Measurements from ENCODE around the gene GPR153.
"Not testable (repeated sequence)": the region's sequence is repeated elsewhere in the genome, so short reads cannot be mapped to it uniquely, and the experiment has no call there.

The GPR153 gene

GRCh38 chr1:6260961-6261614 is at the start of gene GPR153:
GPR153 (minus strand) TSS chr1:6261098; CDS start chr1:6254905, 6,193 bp downstream.
- no peak for TF ChIP-seq JUND (IDR thresholded peaks at IDR 0.05; ENCODE audit: low read depth)
- DNase-seq (ENCODE audit: low read depth in 1 of 2, low spot score in 1 of 2) = peak; percentile 34 to 39
- in situ Hi-C loops (cut with HindIII; ENCODE audit: low pct_unique_long_range_greater_than_20kb, low sequenced_read_pairs) = no loop called here

DNA sequence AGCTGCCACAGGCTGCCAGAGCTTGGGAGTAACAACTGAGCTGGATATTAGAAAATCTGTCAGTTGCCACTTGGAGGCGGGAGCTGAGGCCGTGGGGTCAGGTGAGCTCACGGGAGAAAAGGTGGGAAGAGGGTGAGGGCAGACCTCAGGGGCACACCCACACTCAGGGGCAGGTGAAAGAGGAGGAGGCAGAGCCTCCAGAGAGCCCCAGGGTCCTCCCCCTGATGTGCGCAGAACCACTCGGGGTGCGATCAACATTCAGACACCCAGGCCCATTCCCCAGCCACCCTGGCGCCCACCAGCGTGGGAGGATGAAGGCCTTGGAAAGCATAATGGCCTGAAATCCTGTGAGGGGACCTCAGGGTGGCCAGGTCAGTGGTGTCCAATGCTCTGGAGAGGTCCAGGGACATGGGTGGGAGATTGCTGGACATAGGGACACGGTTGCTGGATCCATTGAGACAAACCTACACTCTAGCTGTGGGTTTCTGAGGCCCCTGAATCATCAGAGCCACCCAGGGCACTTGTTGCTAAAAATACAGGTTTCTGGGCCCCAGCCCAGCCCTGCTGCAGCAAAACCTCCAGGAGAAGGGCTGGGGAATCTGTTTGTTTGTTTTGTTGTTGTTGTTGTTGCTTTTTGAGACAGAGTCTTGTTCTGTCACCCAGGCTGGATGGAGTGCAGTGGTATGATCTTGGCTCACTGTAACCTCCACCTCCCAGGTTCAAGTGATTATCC is 49.4 kb upstream of the GPR153 start:
- no peak for DNase-seq (ENCODE audit: low read depth in 1 of 2, low spot score in 1 of 2)
- no peak for TF ChIP-seq JUND (IDR thresholded peaks at IDR 0.05; ENCODE audit: low read depth)
- in situ Hi-C loops (cut with HindIII; ENCODE audit: low pct_unique_long_range_greater_than_20kb, low sequenced_read_pairs) = no loop called here

DNA sequence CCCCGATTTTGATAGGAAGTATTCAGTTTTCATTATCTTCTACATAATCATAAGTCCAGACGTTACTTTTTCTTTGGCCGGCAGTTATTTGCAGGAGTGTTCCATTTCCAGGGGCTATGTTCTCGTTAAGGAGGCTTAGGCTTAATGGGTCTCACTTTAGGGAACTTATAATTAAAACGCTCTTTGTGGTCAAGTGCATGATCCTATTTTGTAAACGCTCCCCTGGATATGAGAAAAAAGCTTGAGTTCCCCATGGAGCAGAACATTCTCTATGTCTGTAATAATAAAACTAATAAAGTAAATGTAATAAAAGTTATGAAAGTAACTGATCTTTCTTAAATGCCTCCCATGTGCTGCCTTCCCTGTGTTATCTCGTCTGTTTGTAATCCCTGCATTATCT is 48.7 kb upstream of the GPR153 start:
- in situ Hi-C loops (cut with HindIII; ENCODE audit: low pct_unique_long_range_greater_than_20kb, low sequenced_read_pairs) = no loop called here
- DNase-seq (ENCODE audit: low read depth in 1 of 2, low spot score in 1 of 2) = no peak
- TF ChIP-seq JUND (IDR thresholded peaks at IDR 0.05; ENCODE audit: low read depth) = no peak

DNA sequence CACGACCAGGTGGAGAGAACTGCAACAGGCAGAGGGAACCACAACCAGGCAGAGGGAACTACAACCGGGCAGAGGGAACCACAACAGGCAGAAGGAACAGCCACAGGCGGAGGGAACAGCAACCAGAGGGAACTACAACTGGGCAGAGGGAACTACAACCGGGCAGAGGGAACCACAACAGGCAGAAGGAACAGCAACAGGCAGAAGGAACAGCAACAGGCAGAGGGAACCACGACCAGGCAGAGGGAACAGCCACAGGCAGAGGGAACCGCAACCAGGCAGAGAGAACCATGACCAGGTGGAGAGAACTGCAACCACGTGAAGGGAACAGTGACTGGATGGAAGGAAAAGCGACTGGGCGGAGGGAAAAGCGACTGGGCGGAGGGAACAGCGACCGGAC is 47.6 kb upstream of the GPR153 start:
- no peak for DNase-seq (ENCODE audit: low read depth in 1 of 2, low spot score in 1 of 2)
- in situ Hi-C loops (cut with HindIII; ENCODE audit: low pct_unique_long_range_greater_than_20kb, low sequenced_read_pairs) = no loop called here
- no peak for TF ChIP-seq JUND (IDR thresholded peaks at IDR 0.05; ENCODE audit: low read depth)

GRCh38 chr1:6307682-6308081 is 46.8 kb upstream of the GPR153 start:
- in situ Hi-C loops (cut with HindIII; ENCODE audit: low pct_unique_long_range_greater_than_20kb, low sequenced_read_pairs) = not testable (repeated sequence)

DNA sequence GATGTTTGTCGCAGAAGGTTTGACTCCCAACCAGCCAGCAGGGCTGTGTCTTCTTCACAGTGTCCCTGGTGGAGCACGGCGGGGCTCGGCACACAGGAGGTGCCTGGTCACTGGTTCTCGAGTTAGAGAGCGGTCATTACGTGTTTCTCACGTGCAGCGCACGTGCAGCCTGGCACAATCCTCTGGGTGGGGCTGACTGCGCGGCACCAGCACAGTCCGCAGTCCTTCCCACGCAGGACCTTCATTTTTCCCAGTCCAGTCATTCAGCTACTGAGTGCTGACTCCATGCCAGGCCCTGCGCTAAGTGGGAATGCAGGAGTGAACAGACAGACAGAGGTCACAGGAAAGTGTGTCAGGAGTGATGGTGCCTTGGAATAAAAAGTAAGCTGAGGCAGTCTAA is 46.2 kb upstream of the GPR153 start:
- no peak for TF ChIP-seq JUND (IDR thresholded peaks at IDR 0.05; ENCODE audit: low read depth)
- DNase-seq (ENCODE audit: low read depth in 1 of 2, low spot score in 1 of 2) = no peak
- in situ Hi-C loops (cut with HindIII; ENCODE audit: low pct_unique_long_range_greater_than_20kb, low sequenced_read_pairs) = no loop called here

More at GRCh38 chr1:6307682-6308081, 46.8 kb upstream of the GPR153 start:
- DNase-seq (ENCODE audit: low read depth in 1 of 2, low spot score in 1 of 2) = not testable (repeated sequence)

- DNase-seq (ENCODE audit: low read depth in 1 of 2, low spot score in 1 of 2) = no peak
- no peak for TF ChIP-seq JUND (IDR thresholded peaks at IDR 0.05; ENCODE audit: low read depth)
- in situ Hi-C loops (cut with HindIII; ENCODE audit: low pct_unique_long_range_greater_than_20kb, low sequenced_read_pairs) = no loop called here
These were observed 42.6 kb upstream of the GPR153 start for GRCh38 chr1:6303397-6304012.

DNA sequence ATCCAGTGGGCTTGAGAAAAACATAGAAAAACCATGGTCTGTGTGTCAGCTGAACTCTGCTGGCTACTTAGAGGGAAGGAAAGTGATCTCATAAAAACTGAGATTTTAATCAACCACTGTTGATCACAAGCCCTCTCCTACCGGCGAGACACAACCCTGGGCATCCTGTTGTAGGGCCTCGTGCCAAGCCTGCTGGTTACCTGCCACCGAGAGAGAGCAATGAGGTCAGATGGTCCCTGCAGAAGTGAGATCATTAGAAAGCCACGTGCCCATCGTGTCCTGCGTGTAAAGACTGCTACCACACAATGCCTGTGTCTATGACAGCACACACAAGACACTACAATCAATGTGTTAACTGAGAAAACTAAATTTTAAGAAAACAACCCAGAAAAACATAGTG is 41.7 kb upstream of the GPR153 start:
- in situ Hi-C loops (cut with HindIII; ENCODE audit: low pct_unique_long_range_greater_than_20kb, low sequenced_read_pairs) = no loop called here
- TF ChIP-seq JUND (IDR thresholded peaks at IDR 0.05; ENCODE audit: low read depth) = no peak
- no peak for DNase-seq (ENCODE audit: low read depth in 1 of 2, low spot score in 1 of 2)

GRCh38 chr1:6301526-6301925 is 40.6 kb upstream of the GPR153 start:
- TF ChIP-seq JUND (IDR thresholded peaks at IDR 0.05; ENCODE audit: low read depth) = no peak
- DNase-seq (ENCODE audit: low read depth in 1 of 2, low spot score in 1 of 2) = no peak
- in situ Hi-C loops (cut with HindIII; ENCODE audit: low pct_unique_long_range_greater_than_20kb, low sequenced_read_pairs) = no loop called here

DNA sequence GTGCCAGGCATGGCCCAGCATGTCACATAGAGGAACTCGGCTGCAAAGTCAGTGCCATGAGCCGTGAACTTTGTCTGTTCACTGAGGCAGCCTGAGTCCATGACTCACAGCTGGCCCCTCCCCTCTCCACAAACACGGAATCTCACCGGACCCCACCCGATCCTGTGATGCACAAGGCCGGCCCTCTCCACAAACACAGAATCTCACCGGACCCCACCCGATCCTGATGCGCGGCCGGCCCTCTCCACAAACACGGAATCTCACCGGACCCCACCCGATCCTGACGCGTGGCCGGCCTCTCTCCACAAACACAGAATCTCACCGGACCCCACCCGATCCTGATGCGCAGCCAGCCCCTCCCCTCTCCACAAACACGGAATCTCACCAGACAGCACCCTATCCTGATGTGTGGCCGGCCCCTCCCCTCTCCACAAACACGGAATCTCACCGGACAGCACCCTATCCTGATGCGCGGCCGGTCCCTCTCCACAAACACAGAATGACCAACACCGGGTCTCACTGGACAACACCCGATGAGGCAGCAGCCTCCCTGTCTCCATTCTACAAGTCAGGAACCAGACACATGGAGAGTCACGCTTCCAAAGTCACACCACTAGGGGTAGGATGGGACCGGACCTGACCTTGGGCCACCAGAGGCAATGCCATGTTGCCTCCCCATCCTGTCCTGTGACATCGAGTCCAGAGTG is 39.6 kb upstream of the GPR153 start:
- in situ Hi-C loops (cut with HindIII; ENCODE audit: low pct_unique_long_range_greater_than_20kb, low sequenced_read_pairs) = no loop called here
- no peak for DNase-seq (ENCODE audit: low read depth in 1 of 2, low spot score in 1 of 2)
- TF ChIP-seq JUND (IDR thresholded peaks at IDR 0.05; ENCODE audit: low read depth) = no peak

DNA sequence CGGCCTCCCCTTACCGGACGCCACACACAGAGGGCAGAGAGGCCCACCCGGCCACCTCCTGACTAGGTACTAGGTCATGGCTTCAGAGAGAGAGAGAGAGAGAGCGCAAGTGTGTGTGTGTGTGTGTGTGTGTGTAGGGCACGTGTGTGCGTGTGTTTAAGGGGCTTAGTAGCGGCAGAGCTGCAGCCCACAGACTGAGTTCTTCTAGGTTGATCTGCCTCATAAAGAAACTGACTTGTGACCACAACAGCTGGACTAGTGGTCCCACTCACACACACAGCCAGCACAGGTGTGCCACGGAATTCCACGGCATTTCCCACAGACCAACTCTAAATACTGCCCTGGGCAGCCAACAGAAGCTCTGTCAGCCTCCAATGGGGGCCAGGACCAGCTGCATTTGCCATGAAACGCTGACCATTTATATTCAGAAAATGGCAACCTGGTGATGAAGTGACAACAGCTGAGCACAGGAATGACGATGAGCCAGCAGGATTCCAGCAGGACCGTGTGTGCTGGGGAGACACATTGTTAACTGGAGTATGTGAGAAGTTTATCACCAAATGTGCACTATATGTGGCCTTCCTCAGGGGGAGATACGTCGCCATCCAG is 38.8 kb upstream of the GPR153 start:
- TF ChIP-seq JUND (IDR thresholded peaks at IDR 0.05; ENCODE audit: low read depth) = no peak
- no peak for DNase-seq (ENCODE audit: low read depth in 1 of 2, low spot score in 1 of 2)
- in situ Hi-C loops (cut with HindIII; ENCODE audit: low pct_unique_long_range_greater_than_20kb, low sequenced_read_pairs) = no loop called here

GRCh38 chr1:6298940-6299465 is 38.1 kb upstream of the GPR153 start:
- no peak for TF ChIP-seq JUND (IDR thresholded peaks at IDR 0.05; ENCODE audit: low read depth)
- no peak for DNase-seq (ENCODE audit: low read depth in 1 of 2, low spot score in 1 of 2)
- in situ Hi-C loops (cut with HindIII; ENCODE audit: low pct_unique_long_range_greater_than_20kb, low sequenced_read_pairs) = no loop called here
